Activated CD8-positive, alpha-beta memory T cell treated with anti-CD3 and anti-CD28 coated beads, Interleukin-2, amount 50 U/mL, for 48 hours (primary cell): ENCODE measurements around the gene CNPY3.

ENCODE experiments used
- DNase-seq: peaks from one replicate; pipeline ENCODE4 v3.0.0-alpha.2; 2020

Gene CNPY3

GRCh38 chr6:42984924-42985475, 55.7 kb downstream of the CNPY3 start:
- no peak for DNase-seq

DNA sequence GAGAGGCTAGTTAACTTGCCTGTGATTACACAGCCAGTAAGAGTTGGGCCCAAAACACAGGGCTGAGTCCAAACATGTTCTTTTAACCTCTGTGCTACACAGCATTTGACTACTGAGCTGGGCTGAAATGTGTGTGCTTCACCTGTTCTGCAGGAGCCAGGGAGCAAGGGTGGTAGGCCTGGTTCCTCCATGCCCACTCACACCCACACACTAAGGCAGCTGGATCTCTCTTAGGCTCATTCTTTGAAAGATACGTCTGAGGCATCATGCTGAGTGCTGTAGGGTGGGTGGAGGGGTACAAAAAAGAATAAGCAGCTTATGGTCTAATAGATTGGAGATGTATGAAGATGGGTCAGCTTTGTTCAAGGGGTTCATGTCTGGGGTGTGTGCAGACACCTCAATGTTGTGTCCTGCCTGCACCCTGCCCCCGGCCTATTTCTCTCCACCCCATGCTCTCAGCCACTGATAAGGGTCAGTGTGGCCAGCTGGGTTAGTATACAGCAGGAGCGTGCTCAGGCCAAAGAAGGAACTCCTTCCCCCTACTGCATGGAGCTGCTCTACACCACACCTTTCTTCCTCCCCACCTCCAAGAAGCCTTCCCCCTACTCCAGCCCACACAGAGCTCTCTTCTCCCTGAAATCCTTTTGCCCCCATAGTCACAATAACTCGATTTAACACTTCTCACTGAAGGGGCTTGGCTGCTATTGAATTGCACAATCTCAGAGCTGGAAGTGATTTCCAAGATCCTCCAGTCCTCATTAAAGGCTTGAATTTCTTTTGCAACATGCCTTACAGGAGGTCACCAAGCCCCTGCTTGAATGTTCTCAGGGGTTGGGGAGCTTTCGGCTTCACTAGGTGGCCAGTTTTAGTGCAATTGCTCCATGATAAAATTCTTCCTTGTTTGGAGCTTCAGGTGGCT, 58.5 kb downstream of the CNPY3 start:
- DNase-seq = no peak

DNA sequence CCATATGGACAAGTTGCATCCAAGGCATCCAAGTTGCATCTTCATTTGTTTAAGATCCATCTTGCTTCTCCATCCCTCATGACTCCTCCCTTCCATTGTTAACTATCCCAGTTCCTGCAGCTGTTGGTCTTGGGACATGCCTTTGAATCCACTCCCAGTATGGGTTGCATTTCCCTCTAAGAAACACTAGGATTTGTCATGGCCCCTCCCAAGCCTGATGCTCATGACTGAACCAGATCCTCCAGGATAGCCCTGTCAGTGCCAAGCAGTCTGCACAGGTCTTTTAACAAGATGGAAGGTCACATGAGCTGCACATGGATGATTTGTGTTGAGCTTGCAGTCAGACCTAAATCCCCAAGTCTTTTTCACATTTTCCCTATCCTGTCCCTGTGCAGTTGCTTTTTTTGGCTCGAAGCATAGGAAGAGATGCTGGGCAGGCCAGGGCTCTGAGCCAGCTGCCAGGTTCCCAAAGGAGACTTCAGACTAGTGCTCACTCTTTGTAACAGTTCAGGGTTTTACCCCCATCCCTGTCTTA, 59.3 kb downstream of the CNPY3 start:
- no peak for DNase-seq
